PC-9 (cell line): ENCODE results near the gene GNG13. TPM values are rescaled to one million over a fixed set of nuclear protein-coding genes. Genes with fewer than 3 reads are reported as not detected.

ENCODE experiments used
- BruUV-seq: library from RNA; stranded (reverse); fragments of 400-500 nt; replicated peaks from 2 replicates; lab custom pipeline; 2021; lab: Mats Ljungman, UMichigan
- CTCF ChIA-PET: fragments of 300-600 bp; sonication (Branson Sonifier 250); formaldehyde crosslinking; loops from one replicate; lab custom pipeline; 2022; ENCODE audit warnings: antibody characterized with exemption; lab: Charles Lee
- POLR2A ChIA-PET: fragments of 300-600 bp; sonication (Branson Sonifier 250); formaldehyde crosslinking; loops from one replicate; lab custom pipeline; 2022; ENCODE audit warnings: antibody characterized with exemption; ENCODE audit not compliant: unreplicated experiment; lab: Charles Lee
- DNase-seq, 2 experiments: peaks; one replicate each; pipeline versions ENCODE4 v3.0.0 to v3.0.0-alpha.2; 2015 to 2022; ENCODE audit warnings: mixed read lengths in 1 of 2
- H2AFZ ChIP-seq: fragments of 200-600 bp; sonication (generic); 2 replicates; pipeline ENCODE4 v1.8.1; 2017; ENCODE audit warnings: antibody characterized with exemption
- H3F3A ChIP-seq: fragments of 200-600 bp; sonication (generic); 2 replicates; pipeline ENCODE4 v1.8.1; 2017; ENCODE audit warnings: antibody characterized with exemption, mild to moderate bottlenecking, low read depth; ENCODE audit not compliant: insufficient read depth
- H3K27ac ChIP-seq: fragments of 200-600 bp; sonication (generic); 2 replicates; pipeline ENCODE4 v1.6.1; 2016; ENCODE audit warnings: mixed run types
- H3K27me3 ChIP-seq: fragments of 200-600 bp; sonication (generic); 2 replicates; pipeline ENCODE4 v1.6.1; 2016; ENCODE audit warnings: low read depth, mixed run types; ENCODE audit not compliant: insufficient read depth
- H3K36me3 ChIP-seq: fragments of 200-600 bp; sonication (generic); 2 replicates; pipeline ENCODE4 v1.6.1; 2016; ENCODE audit warnings: low read depth, mixed run types
- H3K4me1 ChIP-seq: fragments of 200-600 bp; sonication (generic); replicated peaks from 2 replicates; pipeline ENCODE4 v1.6.1; 2016; ENCODE audit warnings: mixed run types; ENCODE audit not compliant: insufficient read depth
- H3K4me2 ChIP-seq: fragments of 200-600 bp; sonication (generic); 2 replicates; pipeline ENCODE4 v1.6.1; 2017; ENCODE audit warnings: mixed run types
- H3K4me3 ChIP-seq: fragments of 200-600 bp; sonication (generic); 2 replicates; pipeline ENCODE4 v1.6.1; 2016; ENCODE audit warnings: mixed run types
- H3K79me2 ChIP-seq: fragments of 200-600 bp; sonication (generic); 2 replicates; pipeline ENCODE4 v1.6.1; 2017; ENCODE audit warnings: low read depth, mixed run types
- H3K9me2 ChIP-seq: fragments of 200-600 bp; sonication (generic); 2 replicates; pipeline ENCODE4 v1.8.1; 2017; ENCODE audit warnings: mild to moderate bottlenecking; ENCODE audit not compliant: insufficient read depth
- H3K9me3 ChIP-seq: fragments of 200-600 bp; sonication (generic); 2 replicates; pipeline ENCODE4 v1.8.1; 2016; ENCODE audit warnings: low read depth; ENCODE audit not compliant: insufficient read depth
- H4K20me1 ChIP-seq: fragments of 200-600 bp; sonication (generic); 2 replicates; pipeline ENCODE4 v1.8.1; 2017; ENCODE audit not compliant: insufficient read depth
- CTCF ChIP-seq: fragments of 200-600 bp; sonication (generic); conservative IDR thresholded peaks from 2 replicates; pipeline ENCODE4 v1.6.1; 2017; ENCODE audit warnings: mixed run types, antibody characterized with exemption, mild to moderate bottlenecking, moderate library complexity
- EZH2 ChIP-seq: fragments of 200-600 bp; sonication (generic); IDR thresholded peaks from 2 replicates; pipeline ENCODE4 v1.8.0; 2017; ENCODE audit warnings: antibody characterized with exemption, low read depth
- intact Hi-C: fragments of 100-400 bp; cut with micrococcal nuclease; formaldehyde crosslinking; loops from one replicate; pipeline ENCODE4 v1.10.0; 2022; ENCODE audit not compliant: unreplicated experiment
- total RNA-seq: library from RNA; stranded (reverse); gene quantifications from 2 replicates; pipeline ENCODE4 v1.2.3, GENCODE V29; 2021

The GNG13 gene
- total RNA-seq, 1 experiment from 2014 or later = not detected

- no peak for DNase-seq
- no peaks in the 10 kb centered on the region for H3K9me3 ChIP-seq
- no peaks in the 10 kb centered on the region for H3K4me1 ChIP-seq
- no peak overlapping the region for H3K4me2 ChIP-seq
- no peaks in the 10 kb centered on the region for H4K20me1 ChIP-seq
- ChIA-PET POLR2A (interaction anchor here (0.6 kb wide), 1 partner anchor 9 kb away, joined by 4 read pairs; the partner anchor contains the start of gene MSLN), CTCF (interaction anchor here (0.6 kb wide), 1 partner anchor 50 kb away, joined by 5 read pairs; no protein-coding TSS in a partner anchor)
- BruUV-seq = no TSS peak
- H3K9me2 ChIP-seq = no peaks in the 10 kb centered on the region
- H2AFZ ChIP-seq = no peak overlapping the region
- no peaks in the 10 kb centered on the region for H3K36me3 ChIP-seq
- H3K27ac ChIP-seq = no peak overlapping the region
- intact Hi-C loops = no loop called here
- peaks cover 4% of the 10 kb centered on the region; the same call in 1 of the 2 replicates for H3F3A ChIP-seq
- no peaks in the 10 kb centered on the region for H3K79me2 ChIP-seq
- H3K27me3 ChIP-seq = no peaks in the 10 kb centered on the region
- no peak for TF ChIP-seq CTCF
- TF ChIP-seq EZH2 = no peak
- no peak overlapping the region for H3K4me3 ChIP-seq
These were observed 31.2 kb downstream of the GNG13 start for GRCh38 chr16:769184-769784.

GRCh38 chr16:768428-768827 is 32.1 kb downstream of the GNG13 start:
- TF ChIP-seq CTCF = no peak
- TF ChIP-seq EZH2 = no peak
- Histone ChIP-seq H3K36me3 (no peaks in the 10 kb centered on the region), H3K4me1 (no peaks in the 10 kb centered on the region), H3K9me2 (no peaks in the 10 kb centered on the region), H3K27ac (no peak overlapping the region), H3K27me3 (no peaks in the 10 kb centered on the region), H3K9me3 (no peaks in the 10 kb centered on the region), H3K4me2 (no peak overlapping the region), H3K79me2 (no peaks in the 10 kb centered on the region), H3K4me3 (no peak overlapping the region), H3F3A (peaks cover 4% of the 10 kb centered on the region; the same call in 1 of the 2 replicates), H2AFZ (no peak overlapping the region), H4K20me1 (no peaks in the 10 kb centered on the region)
- ChIA-PET POLR2A (no interaction called here), CTCF (no interaction called here)
- no TSS peak for BruUV-seq
- intact Hi-C loops = no loop called here
- no peak for DNase-seq

GRCh38 chr16:767743-768235 is 32.7 kb downstream of the GNG13 start:
- intact Hi-C loops = no loop called here
- Histone ChIP-seq H3F3A (peaks cover 4% of the 10 kb centered on the region; the same call in 1 of the 2 replicates), H3K9me3 (no peaks in the 10 kb centered on the region), H3K4me3 (no peak overlapping the region), H3K4me2 (no peak overlapping the region), H2AFZ (no peak overlapping the region), H3K36me3 (no peaks in the 10 kb centered on the region), H3K27me3 (no peaks in the 10 kb centered on the region), H3K4me1 (no peaks in the 10 kb centered on the region), H3K27ac (no peak overlapping the region), H3K9me2 (no peaks in the 10 kb centered on the region), H3K79me2 (no peaks in the 10 kb centered on the region), H4K20me1 (no peaks in the 10 kb centered on the region)
- POLR2A ChIA-PET = no interaction called here
- no peak for DNase-seq
- CTCF ChIA-PET = no interaction called here
- no peak for TF ChIP-seq EZH2
- TF ChIP-seq CTCF = no peak
- no TSS peak for BruUV-seq
